SK-N-SH (cell line): ENCODE results near the gene USP48. TPM values are rescaled to one million over a fixed set of nuclear protein-coding genes. Genes with fewer than 3 reads are reported as not detected.

Experiments used
- CTCF ChIA-PET: fragments of 300-600, 350-600 bp; formaldehyde crosslinking; extraction: SDS; loops from one replicate; lab custom pipeline; 2021; lab: Yijun Ruan, JAX
- POLR2A ChIA-PET: fragments of 350-600 bp; sonication (Branson Sonifier 250); formaldehyde crosslinking; extraction: SDS; loops from one replicate; lab custom pipeline; 2020; ENCODE audit warnings: antibody characterized with exemption, inconsistent platforms; lab: Yijun Ruan, JAX
- DNase-seq: peaks from one replicate; pipeline ENCODE4 v3.0.0; 2012
- H2AFZ ChIP-seq: fragments of 200-600 bp; sonication (generic); 2 replicates; pipeline ENCODE4 v1.8.1; 2016; ENCODE audit warnings: antibody characterized with exemption, mild to moderate bottlenecking, low read depth
- H3F3A ChIP-seq: fragments of 200-600 bp; sonication (generic); replicated peaks from 2 replicates; pipeline ENCODE3; 2016; ENCODE audit warnings: antibody characterized with exemption, mild to moderate bottlenecking; ENCODE audit not compliant: insufficient read depth
- H3K27ac ChIP-seq, 2 experiments: fragments of 200-500 bp in 1 of 2; fragments of 200-600 bp in 1 of 2; sonication (Bioruptor generic) in 1 of 2; sonication (generic), shearing (Covaris generic) in 1 of 2; 2 replicates each; pipeline versions ENCODE4 v1.5.1 to v1.6.1; 2014 to 2016; ENCODE audit warnings: low read depth in 2 of 2, inconsistent platforms in 1 of 2, low read length in 1 of 2, mild to moderate bottlenecking in 1 of 2, mixed read lengths in 1 of 2
- H3K27me3 ChIP-seq: fragments of 200-600 bp; sonication (generic), shearing (Covaris generic); 2 replicates; pipeline ENCODE4 v1.6.1; 2016; ENCODE audit warnings: mixed run types; ENCODE audit not compliant: insufficient read depth
- H3K36me3 ChIP-seq, 2 experiments: fragments of 200-500 bp in 1 of 2; fragments of 200-600 bp in 1 of 2; sonication (Bioruptor generic) in 1 of 2; sonication (generic) in 1 of 2; replicated peaks in 1 of 2; 2 replicates each; pipeline versions ENCODE3 to v1.5.1; 2014 to 2016; ENCODE audit warnings: low read length in 1 of 2, mild to moderate bottlenecking in 1 of 2; ENCODE audit not compliant: insufficient read depth in 2 of 2, control insufficient read depth in 1 of 2
- H3K4me1 ChIP-seq, 2 experiments: fragments of 200-500 bp in 1 of 2; fragments of 200-600 bp in 1 of 2; sonication (Bioruptor generic) in 1 of 2; sonication (generic), shearing (Covaris generic) in 1 of 2; 2 replicates each; pipeline versions ENCODE4 v1.5.1 to v1.6.1; 2014 to 2016; ENCODE audit warnings: low read depth in 1 of 2, low read length in 1 of 2, mixed run types in 1 of 2; ENCODE audit not compliant: insufficient read depth in 2 of 2, control insufficient read depth in 1 of 2
- H3K4me2 ChIP-seq: fragments of 200-600 bp; sonication (generic), shearing (Covaris generic); 2 replicates; pipeline ENCODE4 v1.6.1; 2017; ENCODE audit warnings: mixed run types
- H3K4me3 ChIP-seq, 2 experiments: fragments of 200-500 bp in 1 of 2; fragments of 200-600 bp in 1 of 2; sonication (Bioruptor generic) in 1 of 2; sonication (generic), shearing (Covaris generic) in 1 of 2; 2 replicates each; pipeline versions ENCODE4 v1.5.1 to v1.8.1; 2014 to 2016; ENCODE audit warnings: low read depth in 2 of 2, inconsistent platforms in 1 of 2, low read length in 1 of 2, mild to moderate bottlenecking in 1 of 2, mixed read lengths in 1 of 2, moderate library complexity in 1 of 2
- H3K79me2 ChIP-seq: fragments of 200-600 bp; sonication (generic); 2 replicates; pipeline ENCODE4 v1.8.1; 2017; ENCODE audit warnings: mild to moderate bottlenecking; ENCODE audit not compliant: insufficient read depth
- H3K9ac ChIP-seq: fragments of 200-600 bp; sonication (generic); 2 replicates; pipeline ENCODE4 v1.6.1; 2017; ENCODE audit warnings: mixed run types
- H3K9me2 ChIP-seq: fragments of 200-600 bp; sonication (generic); 2 replicates; pipeline ENCODE4 v1.6.1; 2017; ENCODE audit warnings: mixed run types
- H3K9me3 ChIP-seq: fragments of 200-600 bp; sonication (generic); 2 replicates; pipeline ENCODE4 v1.6.1; 2017; ENCODE audit warnings: mixed run types, mild to moderate bottlenecking, moderate library complexity
- H4K20me1 ChIP-seq: fragments of 200-600 bp; sonication (generic); 2 replicates; pipeline ENCODE4 v1.6.1; 2017; ENCODE audit warnings: mild to moderate bottlenecking, mixed run types; ENCODE audit not compliant: insufficient read depth
- CHD2 ChIP-seq: fragments of 150-350 bp; IDR thresholded peaks from 2 replicates; pipeline ENCODE4 v1.6.1; 2018; ENCODE audit warnings: low read length; ENCODE audit not compliant: partially characterized antibody
- EZH2phosphoT487 ChIP-seq: fragments of 200-600 bp; sonication (generic); IDR thresholded peaks from 2 replicates; pipeline ENCODE4 v1.6.1; 2017; ENCODE audit warnings: low read depth, mixed run types, mild to moderate bottlenecking, antibody characterized with exemption, moderate library complexity, borderline replicate concordance
- FOXJ3 ChIP-seq: sonication (generic); formaldehyde crosslinking; IDR thresholded peaks from 2 replicates; pipeline ENCODE4 v1.5.1; 2020; ENCODE audit warnings: mild to moderate bottlenecking, missing genetic modification reagents
- FOXM1 ChIP-seq: IDR thresholded peaks from 2 replicates; pipeline ENCODE4 v1.4.0; 2012; ENCODE audit warnings: low read depth, mild to moderate bottlenecking
- MEF2A ChIP-seq: IDR thresholded peaks from 2 replicates; pipeline ENCODE4 v1.4.0; 2012; ENCODE audit warnings: low read depth, borderline replicate concordance
- RCOR1 ChIP-seq: fragments of 150-350 bp; IDR thresholded peaks from 2 replicates; pipeline ENCODE4 v1.6.1; 2017; ENCODE audit warnings: antibody characterized with exemption, low read length
- RFX5 ChIP-seq: IDR thresholded peaks from 2 replicates; pipeline ENCODE4 v1.6.1; 2012; ENCODE audit warnings: mild to moderate bottlenecking, improper control_type of control experiment, low read length
- SMC3 ChIP-seq: IDR thresholded peaks from 2 replicates; pipeline ENCODE4 v1.6.1; 2012; ENCODE audit warnings: low read depth, low read length, improper control_type of control experiment
- TCF12 ChIP-seq: IDR thresholded peaks from 2 replicates; pipeline ENCODE4 v1.4.0; 2012
- TEAD4 ChIP-seq: IDR thresholded peaks from 2 replicates; pipeline ENCODE4 v1.4.0; 2012; ENCODE audit warnings: mild to moderate bottlenecking, borderline replicate concordance; ENCODE audit not compliant: insufficient read depth
- YY1 ChIP-seq: IDR thresholded peaks from 2 replicates; pipeline ENCODE4 v1.4.0; 2012; ENCODE audit warnings: low read depth, mild to moderate bottlenecking
- WGBS: methylation state at CpG from one replicate; pipeline ENCODE4 v1.1.6; 2017; ENCODE audit warnings: low lambda C conversion rate; 5-methylcytosine and 5-hydroxymethylcytosine counted together
- polyA plus RNA-seq, 3 experiments: library from polyadenylated mRNA; depleted of rRNA; stranded (reverse); fragments of >200 nt; gene quantifications; 2 replicates each; pipeline ENCODE4 v1.2.3, GENCODE V29; 2012

USP48 gene
- polyA plus RNA-seq, 1 of the 3 experiments (the other 2 are of a cell fraction) = 13.6 TPM

DNA sequence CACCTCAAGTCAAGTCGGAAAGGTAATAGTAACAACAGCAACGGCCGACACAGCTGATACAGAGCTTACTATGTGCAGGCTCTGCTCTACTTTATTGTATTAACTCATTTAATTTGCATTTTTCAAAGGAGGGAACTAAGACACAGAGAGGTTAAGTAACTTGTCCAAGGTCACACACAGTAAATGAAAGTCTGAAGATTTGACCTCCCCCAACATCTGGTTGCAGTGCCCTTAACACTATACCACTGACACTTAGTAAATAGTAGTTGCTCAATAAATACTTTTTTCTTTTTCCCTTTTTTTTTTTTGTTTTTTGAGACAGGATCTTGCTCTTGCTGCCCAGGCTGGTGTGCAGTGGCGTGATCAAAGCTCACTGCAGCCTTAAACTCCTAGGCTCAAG lies 153.0 kb downstream of the USP48 start:
- no peak overlapping the region for H3K27ac ChIP-seq
- DNase-seq = no peak
- 71% methylated on average over 4 of the region's 4 CpGs for WGBS
- POLR2A ChIA-PET = no interaction called here
- no peak overlapping the region for H2AFZ ChIP-seq
- TF ChIP-seq TEAD4 (no peak), MEF2A (no peak), EZH2phosphoT487 (no peak)
- TF ChIP-seq, all 33 proteins: peak for 0
- Histone ChIP-seq H3K4me1 (peaks cover 0 to 38% of the 10 kb centered on the region in 2 experiments; a peak in 2 of 4 replicates), H4K20me1 (no peaks in the 10 kb centered on the region), H3K9ac (no peak overlapping the region), H3K36me3 (no peaks in the 10 kb centered on the region), H3K9me3 (no peaks in the 10 kb centered on the region), H3K79me2 (no peaks in the 10 kb centered on the region), H3K4me3 (no peak overlapping the region), H3F3A (no peaks in the 10 kb centered on the region), H3K27me3 (no peaks in the 10 kb centered on the region), H3K4me2 (no peak overlapping the region), H3K9me2 (no peaks in the 10 kb centered on the region)
- CTCF ChIA-PET = interaction anchor here (1.3 kb wide), 1 partner anchor 30 kb away, joined by 4 read pairs; no protein-coding TSS in a partner anchor

DNA sequence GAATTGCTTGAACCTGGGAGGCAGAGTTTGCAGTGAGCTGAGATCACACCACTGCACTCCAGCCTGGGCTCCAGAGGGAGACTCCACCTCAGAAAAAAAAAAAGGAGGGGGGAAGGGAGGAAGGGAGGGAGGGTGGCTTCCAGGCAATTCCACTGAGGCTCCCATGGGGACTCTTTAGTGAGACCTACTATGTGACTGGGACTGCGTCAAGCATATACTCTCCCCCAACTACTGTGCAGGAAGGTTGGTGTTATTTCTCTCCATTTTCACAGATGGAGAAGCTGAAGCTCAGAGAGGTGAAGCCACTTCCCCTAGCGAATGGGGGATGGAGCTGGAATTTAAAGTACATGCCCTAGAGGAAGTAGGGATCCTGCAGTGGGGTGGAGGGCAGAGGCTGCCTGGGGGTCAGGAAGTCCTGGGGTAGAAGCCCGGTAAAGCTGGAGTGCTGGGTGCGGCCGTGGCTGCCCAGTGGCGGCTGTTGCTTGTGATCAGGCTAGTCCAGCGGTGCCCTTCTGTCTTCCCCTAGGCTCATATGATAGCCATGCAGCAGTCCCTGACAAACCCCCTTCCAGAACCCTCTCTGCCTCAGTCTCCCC lies 154.1 kb downstream of the USP48 start:
- Histone ChIP-seq H3K27me3 (no peaks in the 10 kb centered on the region), H3K79me2 (no peaks in the 10 kb centered on the region), H2AFZ (no peak overlapping the region), H3K4me3 (no peak overlapping the region), H3K9ac (no peak overlapping the region), H3K9me3 (no peaks in the 10 kb centered on the region), H4K20me1 (no peaks in the 10 kb centered on the region), H3K36me3 (no peaks in the 10 kb centered on the region), H3K4me2 (no peak overlapping the region), H3K27ac (no peak overlapping the region), H3F3A (no peaks in the 10 kb centered on the region), H3K4me1 (peaks cover 0 to 49% of the 10 kb centered on the region in 2 experiments; a peak in 2 of 4 replicates), H3K9me2 (no peaks in the 10 kb centered on the region)
- DNase-seq = no peak
- 58% methylated on average over 2 of the region's 7 CpGs for WGBS
- ChIA-PET POLR2A (no interaction called here), CTCF (interaction anchor here (1.0 to 1.3 kb wide), 2 partner anchors 31 to 55 kb away, joined by 3 to 4 read pairs; no protein-coding TSS in a partner anchor)
- TF ChIP-seq SMC3 = no peak
- TF ChIP-seq RCOR1 = no peak
- no peak for TF ChIP-seq YY1
- no peak for TF ChIP-seq FOXJ3 (CRISPR knock-in tag)
- TF ChIP-seq TCF12 = no peak
- TF ChIP-seq CHD2 = no peak
- no peak for TF ChIP-seq RFX5
- no peak for TF ChIP-seq FOXM1

Other genes starting within 250 kb of the USP48 start
- 0.78 and 0.99 TPM in 2 replicates for gene RAP1GAP, start 113.8 kb downstream of the USP48 start, polyA plus RNA-seq (2012; rRNA removed)
- gene LDLRAD2, start 29.1 kb upstream of the USP48 start, polyA plus RNA-seq (2012; rRNA removed) = 0.02 TPM in 1 of 2 replicates, not detected in the other
- gene HSPG2, start 154.2 kb upstream of the USP48 start, polyA plus RNA-seq (2012; rRNA removed) = 10.7 and 28.9 TPM in 2 replicates
- gene CELA3B, start 193.9 kb upstream of the USP48 start, polyA plus RNA-seq (2012; rRNA removed) = not detected in 2 replicates
- gene CELA3A, start 218.5 kb upstream of the USP48 start, polyA plus RNA-seq (2012; rRNA removed) = not detected in 2 replicates